HCT116 (cell line): ENCODE results near the gene SPRY4. TPM values are rescaled to one million over a fixed set of nuclear protein-coding genes. Genes with fewer than 3 reads are reported as not detected.

Experiments used
- ATAC-seq: fragments of 200-7000 bp; cut with Tn5 transposase; 2 replicates; pipeline ENCODE4 v1.9.1; 2020; ENCODE audit warnings: mild to moderate bottlenecking, moderate library complexity
- BruUV-seq: library from RNA; stranded (reverse); fragments of 400-500 nt; replicated peaks from 2 replicates; lab custom pipeline; 2021; lab: Mats Ljungman, UMichigan
- CTCF ChIA-PET: fragments of 300-600 bp; sonication (Branson Sonifier 250); formaldehyde crosslinking; loops from one replicate; lab custom pipeline; 2021; ENCODE audit warnings: antibody characterized with exemption; lab: Charles Lee
- POLR2A ChIA-PET: fragments of 300-600, 350-600 bp; sonication (Branson Sonifier 250); formaldehyde crosslinking; loops from one replicate; lab custom pipeline; 2021; ENCODE audit warnings: antibody characterized with exemption; lab: Charles Lee
- RAD21 ChIA-PET, 2 experiments: fragments of 300-600 bp; sonication (Branson Sonifier 250); formaldehyde crosslinking; loops; one replicate each; lab custom pipeline; 2023; ENCODE audit warnings: low total read pairs in 2 of 2; ENCODE audit not compliant: uncharacterized antibody in 2 of 2, unreplicated experiment in 2 of 2, low non-redundant PET in 1 of 2; lab: Charles Lee
- DNase-seq: peaks from one replicate; pipeline ENCODE4 v3.0.0-alpha.2; 2010; ENCODE audit warnings: low read depth, low spot score
- H2AFZ ChIP-seq: fragments of 200-600 bp; shearing (Covaris generic), sonication (generic); 2 replicates; pipeline ENCODE4 v1.6.1; 2017; ENCODE audit warnings: low read depth, mixed run types, mixed read lengths, antibody characterized with exemption, low read length; ENCODE audit not compliant: poor library complexity, severe bottlenecking
- H3K27ac ChIP-seq: 2 replicates; pipeline ENCODE4 v1.5.1; 2012; ENCODE audit warnings: low read depth, low read length
- H3K27me3 ChIP-seq: fragments of 200-600 bp; sonication (generic); 2 replicates; pipeline ENCODE4 v1.6.1; 2016; ENCODE audit warnings: mixed run types, low read length, mixed read lengths; ENCODE audit not compliant: insufficient read depth
- H3K36me3 ChIP-seq, 2 experiments: fragments of 200-500 bp in 1 of 2; fragments of 200-600 bp in 1 of 2; sonication (Bioruptor generic) in 1 of 2; sonication (generic) in 1 of 2; 2 replicates each; pipeline versions ENCODE4 v1.5.1 to v1.6.1; 2014 to 2016; ENCODE audit warnings: low read length in 2 of 2, inconsistent platforms in 1 of 2, mixed read lengths in 1 of 2, mixed run types in 1 of 2; ENCODE audit not compliant: insufficient read depth in 2 of 2, control insufficient read depth in 1 of 2
- H3K4me1 ChIP-seq, 2 experiments: fragments of 200-600 bp in 1 of 2; sonication (generic) in 1 of 2; 2 replicates each; pipeline versions ENCODE4 v1.5.1 to v1.6.1; 2012 to 2017; ENCODE audit warnings: low read length in 2 of 2, inconsistent platforms in 1 of 2, mild to moderate bottlenecking in 1 of 2, mixed read lengths in 1 of 2, mixed run types in 1 of 2, moderate library complexity in 1 of 2; ENCODE audit not compliant: insufficient read depth in 2 of 2, control insufficient read depth in 1 of 2
- H3K4me2 ChIP-seq: fragments of 200-600 bp; sonication (generic); 2 replicates; pipeline ENCODE4 v1.6.1; 2017; ENCODE audit warnings: mixed run types, low read length, mixed read lengths
- H3K4me3 ChIP-seq, 2 experiments: fragments of 200-600 bp in 1 of 2; sonication (generic) in 1 of 2; replicated peaks in 1 of 2; 2 replicates each; pipeline ENCODE4 v1.5.1; 2011 to 2016; ENCODE audit warnings: low read length in 2 of 2, control low read depth in 1 of 2, low read depth in 1 of 2, mild to moderate bottlenecking in 1 of 2, mixed read lengths in 1 of 2, mixed run types in 1 of 2
- H3K79me2 ChIP-seq: fragments of 200-600 bp; sonication (generic); 2 replicates; pipeline ENCODE4 v1.6.1; 2017; ENCODE audit warnings: mild to moderate bottlenecking, mixed run types, low read length, moderate library complexity, mixed read lengths; ENCODE audit not compliant: insufficient read depth
- H3K9ac ChIP-seq: fragments of 200-600 bp; sonication (generic); 2 replicates; pipeline ENCODE4 v1.6.1; 2016; ENCODE audit warnings: low read length, mixed read lengths
- H3K9me2 ChIP-seq: fragments of 200-600 bp; sonication (generic), shearing (Covaris generic); 2 replicates; pipeline ENCODE4 v1.6.1; 2017; ENCODE audit warnings: mixed run types, mild to moderate bottlenecking, moderate library complexity; ENCODE audit not compliant: insufficient read depth
- H3K9me3 ChIP-seq, 2 experiments: fragments of 200-500 bp in 1 of 2; fragments of 200-600 bp in 1 of 2; sonication (Bioruptor generic) in 1 of 2; sonication (generic) in 1 of 2; 2 replicates each; pipeline ENCODE4 v1.6.1; 2014 to 2017; ENCODE audit warnings: low read length in 2 of 2, mixed read lengths in 2 of 2, inconsistent platforms in 1 of 2, low read depth in 1 of 2, mild to moderate bottlenecking in 1 of 2, mixed run types in 1 of 2, moderate library complexity in 1 of 2; ENCODE audit not compliant: control insufficient read depth in 1 of 2, insufficient read depth in 1 of 2
- H4K20me1 ChIP-seq: fragments of 200-600 bp; sonication (generic), shearing (Covaris generic); 2 replicates; pipeline ENCODE4 v1.6.1; 2017; ENCODE audit warnings: mixed run types, mild to moderate bottlenecking, moderate library complexity; ENCODE audit not compliant: insufficient read depth
- CEBPB ChIP-seq: IDR thresholded peaks from 2 replicates; pipeline ENCODE4 v1.6.1; 2012; ENCODE audit warnings: low read depth
- ELF1 ChIP-seq: IDR thresholded peaks from 2 replicates; pipeline ENCODE4 v1.6.1; 2012; ENCODE audit warnings: low read depth, borderline replicate concordance
- EZH2 ChIP-seq: fragments of 200-600 bp; sonication (generic); IDR thresholded peaks from 2 replicates; pipeline ENCODE4 v1.6.1; 2017; ENCODE audit warnings: antibody characterized with exemption, mixed run types
- EZH2phosphoT487 ChIP-seq: fragments of 200-600 bp; IDR thresholded peaks from 2 replicates; pipeline ENCODE4 v1.6.1; 2018; ENCODE audit warnings: antibody characterized with exemption, borderline replicate concordance
- FOSL1 ChIP-seq: IDR thresholded peaks from 2 replicates; pipeline ENCODE4 v1.6.1; 2012; ENCODE audit warnings: low read depth
- JUND ChIP-seq: IDR thresholded peaks from 2 replicates; pipeline ENCODE4 v1.6.1; 2012
- POLR2A ChIP-seq: IDR thresholded peaks from 2 replicates; pipeline ENCODE4 v1.7.0; 2011; ENCODE audit warnings: borderline replicate concordance; ENCODE audit not compliant: insufficient read depth, insufficient read length; ENCODE audit errors: extremely low read depth
- SRF ChIP-seq: IDR thresholded peaks from 2 replicates; pipeline ENCODE4 v1.6.1; 2012; ENCODE audit warnings: low read depth
- TCF7L2 ChIP-seq: IDR thresholded peaks from 2 replicates; pipeline ENCODE4 v1.7.0; 2011; ENCODE audit warnings: borderline replicate concordance, inconsistent platforms; ENCODE audit not compliant: insufficient read depth, insufficient read length; ENCODE audit errors: extremely low read depth
- ZNF274 ChIP-seq: fragments of 200-500 bp; sonication (Bioruptor generic); IDR thresholded peaks from 2 replicates; pipeline ENCODE4 v1.6.1; 2014; ENCODE audit warnings: mild to moderate bottlenecking, low read depth, low read length, inconsistent platforms
- intact Hi-C: fragments of 100-400 bp; cut with micrococcal nuclease; formaldehyde crosslinking; loops from 2 replicates; pipeline ENCODE4 v1.10.0; 2022
- total RNA-seq: library from RNA; stranded (reverse); gene quantifications from one replicate; pipeline ENCODE4 v1.2.1, GENCODE V29; 2021; ENCODE audit not compliant: unreplicated experiment
- TF ChIP-seq, protein P1 (sequence below): IDR thresholded peaks from 2 replicates; pipeline ENCODE4 v1.6.1; 2012; ENCODE audit warnings: low read depth

The SPRY4 gene
- total RNA-seq, 1 experiment from 2014 or later: 112 TPM

DNA sequence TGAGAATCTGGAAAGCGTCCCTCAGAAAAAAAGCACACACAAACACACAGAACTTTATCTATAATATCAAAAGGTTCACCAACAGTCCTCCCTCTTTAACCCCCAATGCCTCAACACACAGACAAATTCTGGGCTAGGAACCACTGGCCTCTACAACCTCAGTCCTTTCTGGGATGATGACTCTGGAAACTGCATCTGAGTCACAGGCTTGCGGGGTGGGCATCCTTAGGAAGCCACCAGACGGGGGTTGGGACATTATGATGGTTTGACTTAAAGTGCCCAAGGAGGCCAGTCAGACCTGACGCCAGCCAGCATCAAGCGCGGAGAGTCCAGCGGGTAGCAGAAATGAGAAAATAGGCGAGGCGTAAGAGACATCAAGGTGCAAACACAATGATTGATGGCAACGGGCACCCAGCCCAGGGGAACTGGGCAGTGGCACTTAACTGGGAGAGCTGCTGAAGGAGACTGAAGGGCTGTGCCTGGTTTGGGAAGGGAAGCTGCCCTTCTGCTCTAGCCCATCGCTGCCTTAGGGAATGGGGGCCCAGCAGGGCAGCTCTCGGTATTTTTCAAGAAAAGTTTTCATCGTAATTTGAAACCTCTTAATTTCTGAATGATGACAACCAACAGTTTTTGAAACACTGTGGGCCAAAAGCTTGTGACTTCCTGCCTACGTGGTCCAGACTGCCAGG lies 20.7 kb downstream of the SPRY4 start:
- DNase-seq: no peak
- ChIA-PET CTCF (no interaction called here), POLR2A (no interaction called here), RAD21 (no interaction called here)
- no TSS peak for BruUV-seq
- Histone ChIP-seq H3K36me3 (peaks cover 0 to 8% of the 10 kb centered on the region in 2 experiments; a peak in 1 of 4 replicates), H3K4me2 (no peak overlapping the region), H3K27ac (no peak overlapping the region), H3K79me2 (peaks cover 56% of the 10 kb centered on the region), H3K4me1 (peaks cover 9 to 31% of the 10 kb centered on the region in 2 experiments; a peak in 3 of 4 replicates), H3K4me3 (no peak overlapping the region), H3K27me3 (no peaks in the 10 kb centered on the region), H4K20me1 (peaks cover 7% of the 10 kb centered on the region; the same call in 1 of the 2 replicates), H3K9me3 (no peaks in the 10 kb centered on the region), H3K9me2 (no peaks in the 10 kb centered on the region), H3K9ac (no peak overlapping the region)
- intact Hi-C loops: no loop called here
- TF ChIP-seq SRF (no peak), TCF7L2 (no peak), POLR2A (no peak)
- TF ChIP-seq, protein P1, sequence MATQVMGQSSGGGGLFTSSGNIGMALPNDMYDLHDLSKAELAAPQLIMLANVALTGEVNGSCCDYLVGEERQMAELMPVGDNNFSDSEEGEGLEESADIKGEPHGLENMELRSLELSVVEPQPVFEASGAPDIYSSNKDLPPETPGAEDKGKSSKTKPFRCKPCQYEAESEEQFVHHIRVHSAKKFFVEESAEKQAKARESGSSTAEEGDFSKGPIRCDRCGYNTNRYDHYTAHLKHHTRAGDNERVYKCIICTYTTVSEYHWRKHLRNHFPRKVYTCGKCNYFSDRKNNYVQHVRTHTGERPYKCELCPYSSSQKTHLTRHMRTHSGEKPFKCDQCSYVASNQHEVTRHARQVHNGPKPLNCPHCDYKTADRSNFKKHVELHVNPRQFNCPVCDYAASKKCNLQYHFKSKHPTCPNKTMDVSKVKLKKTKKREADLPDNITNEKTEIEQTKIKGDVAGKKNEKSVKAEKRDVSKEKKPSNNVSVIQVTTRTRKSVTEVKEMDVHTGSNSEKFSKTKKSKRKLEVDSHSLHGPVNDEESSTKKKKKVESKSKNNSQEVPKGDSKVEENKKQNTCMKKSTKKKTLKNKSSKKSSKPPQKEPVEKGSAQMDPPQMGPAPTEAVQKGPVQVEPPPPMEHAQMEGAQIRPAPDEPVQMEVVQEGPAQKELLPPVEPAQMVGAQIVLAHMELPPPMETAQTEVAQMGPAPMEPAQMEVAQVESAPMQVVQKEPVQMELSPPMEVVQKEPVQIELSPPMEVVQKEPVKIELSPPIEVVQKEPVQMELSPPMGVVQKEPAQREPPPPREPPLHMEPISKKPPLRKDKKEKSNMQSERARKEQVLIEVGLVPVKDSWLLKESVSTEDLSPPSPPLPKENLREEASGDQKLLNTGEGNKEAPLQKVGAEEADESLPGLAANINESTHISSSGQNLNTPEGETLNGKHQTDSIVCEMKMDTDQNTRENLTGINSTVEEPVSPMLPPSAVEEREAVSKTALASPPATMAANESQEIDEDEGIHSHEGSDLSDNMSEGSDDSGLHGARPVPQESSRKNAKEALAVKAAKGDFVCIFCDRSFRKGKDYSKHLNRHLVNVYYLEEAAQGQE: no peak
- TF ChIP-seq, all 23 proteins: peak for 0
- no peak for ATAC-seq
- no peak overlapping the region for H2AFZ ChIP-seq

DNA sequence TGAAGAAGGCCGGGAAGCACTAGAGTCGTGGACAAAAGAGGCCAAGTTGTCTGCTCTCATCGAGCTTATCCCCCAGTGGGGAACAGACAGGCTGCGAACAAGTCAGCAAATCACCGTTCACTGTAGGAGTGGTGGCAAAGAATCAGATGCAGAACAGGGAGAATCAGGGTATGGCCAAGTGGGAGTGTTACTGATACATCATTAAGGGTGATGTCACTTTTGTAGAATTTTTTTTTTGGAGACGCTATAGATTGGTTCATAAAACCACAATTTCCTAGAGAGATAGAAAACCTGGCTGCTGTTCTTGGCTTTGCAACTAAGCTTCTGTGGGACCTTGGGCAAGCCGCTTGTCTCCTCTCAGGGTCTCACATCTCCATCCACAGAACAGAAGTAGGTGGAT lies 21.3 kb downstream of the SPRY4 start:
- POLR2A ChIA-PET: no interaction called here
- peaks cover 52% of the 10 kb centered on the region for H3K79me2 ChIP-seq
- H3K27me3 ChIP-seq: no peaks in the 10 kb centered on the region
- no TSS peak for BruUV-seq
- intact Hi-C loops: no loop called here
- no peak overlapping the region for H3K27ac ChIP-seq
- RAD21 ChIA-PET: no interaction called here
- peaks cover 9 to 31% of the 10 kb centered on the region in 2 experiments; a peak in 3 of 4 replicates for H3K4me1 ChIP-seq
- no peaks in the 10 kb centered on the region for H3K9me2 ChIP-seq
- H4K20me1 ChIP-seq: peaks cover 7% of the 10 kb centered on the region; the same call in 1 of the 2 replicates
- ATAC-seq (no peak), DNase-seq (no peak)
- CTCF ChIA-PET: no interaction called here
- H3K4me2 ChIP-seq: no peak overlapping the region
- H3K9me3 ChIP-seq: no peaks in the 10 kb centered on the region
- no peak overlapping the region for H3K4me3 ChIP-seq
- no peak overlapping the region for H3K9ac ChIP-seq
- no peak overlapping the region for H2AFZ ChIP-seq
- H3K36me3 ChIP-seq: 0 out of 4 replicates have a peak, but pooled peaks cover 0 to 7% of the 10 kb centered on the region in 2 experiments
- no peak for TF ChIP-seq FOSL1
- TF ChIP-seq CEBPB: no peak
- no peak for TF ChIP-seq EZH2
- no peak for TF ChIP-seq ZNF274
- no peak for TF ChIP-seq JUND
- no peak for TF ChIP-seq EZH2phosphoT487
- TF ChIP-seq ELF1: no peak
- TF ChIP-seq, protein P1: no peak
